NCI-H1092 (cell line): ENCODE results near the gene PXK.
"Not testable (repeated sequence)": the region's sequence is repeated elsewhere in the genome, so short reads cannot be mapped to it uniquely, and the experiment has no call there.

Experiments used
- DNase-seq: peaks from one replicate; lab custom pipeline; 2025; lab: John Stamatoyannopoulos, UW

The PXK gene

DNA sequence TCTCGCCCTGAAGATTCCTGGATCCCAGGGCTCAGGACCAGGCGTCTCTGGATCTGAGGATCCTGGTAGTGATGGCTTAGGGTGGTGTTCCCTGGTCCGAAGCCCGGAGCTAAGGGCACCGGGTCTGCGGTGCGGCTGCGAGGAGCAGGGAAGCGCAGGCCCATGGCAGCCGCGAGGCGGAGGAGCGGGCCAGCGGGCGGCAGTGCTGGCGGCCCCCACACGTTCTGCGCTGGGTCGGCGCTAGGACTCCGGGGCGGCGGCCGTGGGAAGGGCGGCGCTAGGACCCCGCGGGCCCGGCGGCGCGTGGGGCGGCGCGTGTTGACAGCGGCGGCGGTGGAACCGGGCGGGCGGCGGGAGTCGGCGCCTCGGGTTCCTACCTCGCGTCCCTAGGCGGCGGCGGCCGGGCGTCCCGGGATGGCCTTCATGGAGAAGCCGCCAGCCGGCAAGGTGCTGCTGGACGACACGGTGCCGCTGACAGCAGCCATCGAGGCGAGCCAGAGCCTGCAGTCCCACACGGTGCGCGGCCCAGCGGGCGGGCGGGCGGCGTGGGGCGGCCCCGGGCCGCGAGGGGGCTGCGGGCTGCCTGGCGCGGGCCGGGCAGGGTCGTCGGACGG, at the start of gene PXK:
PXK (plus strand) TSS at position 318 of the 614 bp plus-strand sequence; CDS start at position 415, 97 bp downstream.
- peak; percentile 29 for DNase-seq

DNA sequence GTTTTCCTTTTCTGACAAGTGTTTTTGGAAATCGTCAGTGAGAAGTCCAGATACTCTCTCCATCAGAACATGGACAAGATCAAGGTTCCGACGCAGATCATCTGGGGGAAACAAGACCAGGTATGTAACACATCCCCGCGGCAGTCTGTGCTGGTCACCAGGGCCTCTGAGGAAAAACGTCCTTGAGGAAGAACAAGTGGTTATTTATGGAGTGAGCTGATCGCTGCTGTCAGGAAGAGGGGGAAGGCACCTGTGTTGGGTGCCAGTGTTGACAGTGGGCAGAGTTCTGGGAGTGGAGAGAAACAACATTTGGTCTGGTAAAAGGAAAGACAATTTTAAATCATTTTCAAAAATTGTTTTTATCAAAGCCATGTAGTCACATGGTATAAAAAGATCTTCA, 47.4 kb upstream of the PXK start:
- no peak for DNase-seq

- no peak for DNase-seq
Observed at GRCh38 chr3:58287354-58287753, 45.3 kb upstream of the PXK start.

- no peak for DNase-seq
Observed at GRCh38 chr3:58288011-58288728, 44.5 kb upstream of the PXK start.

GRCh38 chr3:58288964-58289613, 43.6 kb upstream of the PXK start:
- not testable (repeated sequence) for DNase-seq

- DNase-seq: not testable (repeated sequence)
Observed at GRCh38 chr3:58290446-58290845, 42.2 kb upstream of the PXK start.

GRCh38 chr3:58291671-58292338, 40.9 kb upstream of the PXK start:
- DNase-seq: no peak

DNA sequence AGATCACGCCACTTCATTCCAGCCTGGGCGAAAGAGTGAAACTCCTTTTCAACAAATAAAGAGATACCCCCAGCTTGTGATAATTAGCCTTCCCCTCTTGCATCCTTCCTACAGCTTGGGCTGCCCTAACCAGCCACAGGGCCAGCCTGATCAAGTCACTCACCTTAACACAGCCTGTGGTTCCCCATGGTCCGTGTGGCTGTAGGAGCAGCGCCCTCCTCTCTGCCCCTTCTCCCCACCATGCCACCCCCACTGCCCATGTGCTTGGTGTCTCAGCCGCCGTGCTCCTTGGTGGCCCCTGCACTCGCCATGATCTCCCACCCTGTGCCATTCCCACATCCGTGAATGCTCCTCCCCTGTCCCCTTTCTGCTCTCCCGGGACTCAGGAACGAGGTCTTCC, 39.8 kb upstream of the PXK start:
- DNase-seq: no peak

GRCh38 chr3:58293516-58293915, 39.2 kb upstream of the PXK start:
- no peak for DNase-seq

DNA sequence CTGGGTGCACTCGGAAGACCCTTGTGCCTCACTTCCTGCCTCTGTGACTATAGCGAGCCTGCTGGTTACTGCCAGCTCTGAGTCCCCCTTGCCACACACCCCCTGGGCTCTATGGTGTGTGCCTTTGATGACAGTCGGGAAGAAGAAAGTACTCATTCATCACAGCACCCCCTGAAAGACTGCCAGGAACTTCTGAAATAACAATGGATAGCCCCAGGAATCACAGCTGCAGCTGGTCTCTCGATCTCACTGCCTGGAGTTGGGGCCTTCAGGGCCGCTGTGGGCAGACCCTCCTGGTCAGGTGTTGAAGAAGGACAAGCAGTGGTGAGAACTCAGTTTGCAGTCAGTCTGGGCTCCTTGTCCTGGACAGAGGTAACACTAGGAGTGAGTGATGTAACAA, 36.4 kb upstream of the PXK start:
- DNase-seq: no peak

DNA sequence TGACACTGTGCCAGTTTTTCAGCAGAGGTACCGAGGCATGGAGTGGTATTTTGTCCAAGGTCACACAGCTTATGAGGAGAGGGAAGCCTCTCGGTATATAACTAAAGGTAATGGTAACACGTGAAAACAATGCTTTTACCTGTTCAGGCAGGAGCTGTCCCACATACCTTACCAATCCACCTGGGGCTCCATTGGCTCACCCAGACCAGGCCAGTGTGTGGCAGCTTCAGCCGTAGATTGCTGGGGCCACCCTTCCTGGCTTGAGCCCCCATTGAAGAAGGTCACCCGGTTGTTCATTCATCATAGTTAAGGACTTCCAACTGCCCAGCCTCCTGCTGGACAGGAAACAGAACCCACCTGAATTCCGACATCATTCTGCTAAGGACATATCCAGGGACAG, 35.8 kb upstream of the PXK start:
- DNase-seq: no peak

GRCh38 chr3:58298190-58298589, 34.5 kb upstream of the PXK start:
- no peak for DNase-seq

GRCh38 chr3:58299075-58299474, 33.6 kb upstream of the PXK start:
- DNase-seq: no peak

GRCh38 chr3:58299839-58300516, 32.7 kb upstream of the PXK start:
- DNase-seq: no peak

DNA sequence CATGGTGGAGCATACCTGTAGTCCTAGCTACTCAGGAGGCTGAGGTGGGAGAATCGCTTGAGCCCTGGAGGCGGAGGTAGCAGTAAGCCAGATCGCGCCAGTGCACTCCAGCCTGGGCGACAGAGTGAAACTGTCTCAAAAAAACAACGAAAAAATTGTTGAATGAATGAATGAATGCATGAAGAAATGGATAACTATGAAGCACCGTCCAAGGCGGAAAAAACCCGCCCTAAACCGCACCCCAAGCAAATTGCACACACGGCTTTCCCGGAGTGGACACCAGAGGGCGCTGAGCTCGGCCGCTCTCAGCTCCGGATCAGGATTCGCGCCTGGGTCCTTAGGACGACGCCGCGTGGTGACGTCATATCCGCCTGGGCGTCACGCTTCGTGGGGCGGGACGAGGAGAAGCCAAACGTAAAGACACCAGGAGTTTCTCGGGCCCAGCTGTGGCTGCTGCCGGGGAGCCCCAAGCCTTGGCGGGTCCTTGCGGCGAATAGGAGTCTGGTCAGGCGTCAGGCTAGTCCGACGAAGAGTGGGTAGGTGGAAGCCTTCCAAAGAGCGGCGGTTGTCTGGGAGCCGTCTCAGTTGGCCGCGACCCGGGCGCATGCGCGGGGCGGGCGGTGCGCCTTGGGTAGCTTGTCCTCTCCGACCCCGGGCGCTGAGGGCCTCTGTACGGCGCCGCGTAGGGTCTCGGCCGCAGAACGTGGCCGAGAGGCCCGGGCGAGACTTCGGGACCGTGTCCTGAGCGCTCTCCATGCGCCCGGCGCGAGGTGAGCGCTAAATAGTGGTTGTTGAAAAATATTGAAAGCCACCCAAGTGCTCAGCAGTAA, 26.6 kb upstream of the PXK start, which contains the start of the genes HTD2 and RPP14:
HTD2 (plus strand) TSS at position 639 of the 830 bp plus-strand sequence. CDS start 11,094 bp downstream, outside the sequence.
RPP14 (plus strand) TSS at position 364 of the 830 bp plus-strand sequence. CDS start 4,085 bp downstream, outside the sequence.
- peak; percentile 90 for DNase-seq

GRCh38 chr3:58307639-58308215, 25.0 kb upstream of the PXK start:
- no peak for DNase-seq

DNA sequence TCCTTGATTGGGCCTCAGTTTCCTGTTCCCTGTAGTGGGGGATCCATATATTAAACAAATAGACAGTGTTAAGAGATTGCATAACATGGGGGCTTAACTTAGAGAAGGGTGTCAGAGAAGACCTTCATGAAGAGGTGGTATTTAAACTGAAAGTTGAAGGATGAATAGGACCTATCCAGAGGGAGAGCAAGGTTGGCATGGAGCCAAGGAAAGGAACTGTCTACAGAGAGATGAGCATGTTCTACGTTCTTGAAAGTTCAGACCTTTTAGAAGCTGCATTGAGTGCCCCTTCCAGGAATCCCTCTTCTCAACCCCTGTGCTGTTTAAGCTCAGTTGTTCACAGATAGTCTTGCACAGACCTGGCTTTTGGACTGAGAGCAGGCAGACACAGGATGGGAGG, 24.0 kb upstream of the PXK start:
- DNase-seq: no peak

DNA sequence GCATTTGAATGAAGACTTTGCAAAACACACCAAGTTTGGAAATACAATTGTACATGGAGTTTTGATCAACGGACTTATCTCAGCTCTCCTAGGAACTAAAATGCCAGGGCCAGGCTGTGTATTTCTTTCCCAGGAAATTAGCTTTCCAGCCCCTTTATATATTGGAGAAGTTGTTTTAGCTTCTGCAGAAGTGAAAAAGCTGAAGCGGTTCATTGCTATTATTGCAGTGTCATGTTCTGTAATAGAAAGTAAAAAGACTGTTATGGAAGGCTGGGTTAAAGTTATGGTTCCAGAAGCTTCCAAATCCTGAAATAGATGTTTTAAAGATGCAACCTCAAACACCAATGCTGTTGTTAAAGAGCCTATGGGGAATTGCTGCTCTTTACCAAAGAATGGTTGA, 14.9 kb upstream of the PXK start:
- no peak for DNase-seq

GRCh38 chr3:58321791-58322190, 10.9 kb upstream of the PXK start:
- DNase-seq: no peak

GRCh38 chr3:58322793-58323192, 9.9 kb upstream of the PXK start:
- no peak for DNase-seq
